GM12864 (cell line): ENCODE results near the gene LMNB1.
A peak's percentile ranks its signal among the peaks of the same experiment; 100 is the strongest.
"Not testable (repeated sequence)": the region's sequence is repeated elsewhere in the genome, so short reads cannot be mapped to it uniquely, and the experiment has no call there.

Experiments used
- DNase-seq: peaks from one replicate; pipeline ENCODE4 v3.0.0-alpha.2; 2011; ENCODE audit warnings: low read depth
- H3K4me3 ChIP-seq: 2 replicates; pipeline ENCODE4 v1.5.1; 2011; ENCODE audit warnings: mild to moderate bottlenecking, low read depth, low read length, control low read depth
- TF ChIP-seq, protein P1 (sequence below): IDR thresholded peaks from 2 replicates; pipeline ENCODE4 v1.5.1; 2011; ENCODE audit warnings: low read depth, mild to moderate bottlenecking, moderate library complexity, low read length, control low read depth, inconsistent platforms; ENCODE audit errors: missing control alignments

Gene LMNB1

DNA sequence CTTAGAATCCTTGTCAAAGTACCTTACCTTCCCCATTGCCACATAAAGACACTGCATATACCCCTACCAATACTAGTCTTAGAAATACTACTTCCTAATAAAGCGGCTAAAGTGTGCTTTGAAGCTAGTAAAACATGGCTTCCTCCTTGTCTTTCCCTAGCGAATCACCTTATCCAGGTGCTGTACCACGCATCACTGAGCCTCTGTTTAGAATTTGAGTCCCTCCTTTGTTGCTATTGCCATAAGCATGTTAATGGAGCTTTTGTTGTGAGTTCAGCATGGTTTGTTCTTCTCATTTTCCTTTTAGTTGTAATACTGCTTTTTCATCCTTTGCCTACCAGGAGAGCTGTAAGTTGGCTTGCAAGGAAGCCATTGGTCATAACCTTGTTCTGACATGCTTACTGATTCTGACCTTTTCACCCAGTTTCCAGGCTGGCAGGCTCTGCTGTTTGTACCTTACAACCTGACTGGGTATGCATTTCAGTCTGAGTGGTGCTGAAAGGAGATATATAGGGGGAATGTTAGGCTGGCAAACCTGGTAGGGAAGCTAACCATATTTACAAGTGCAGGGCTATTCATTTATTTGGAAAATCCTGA, 49.8 kb downstream of the LMNB1 start:
- no peak overlapping the region for H3K4me3 ChIP-seq
- TF ChIP-seq, protein P1, sequence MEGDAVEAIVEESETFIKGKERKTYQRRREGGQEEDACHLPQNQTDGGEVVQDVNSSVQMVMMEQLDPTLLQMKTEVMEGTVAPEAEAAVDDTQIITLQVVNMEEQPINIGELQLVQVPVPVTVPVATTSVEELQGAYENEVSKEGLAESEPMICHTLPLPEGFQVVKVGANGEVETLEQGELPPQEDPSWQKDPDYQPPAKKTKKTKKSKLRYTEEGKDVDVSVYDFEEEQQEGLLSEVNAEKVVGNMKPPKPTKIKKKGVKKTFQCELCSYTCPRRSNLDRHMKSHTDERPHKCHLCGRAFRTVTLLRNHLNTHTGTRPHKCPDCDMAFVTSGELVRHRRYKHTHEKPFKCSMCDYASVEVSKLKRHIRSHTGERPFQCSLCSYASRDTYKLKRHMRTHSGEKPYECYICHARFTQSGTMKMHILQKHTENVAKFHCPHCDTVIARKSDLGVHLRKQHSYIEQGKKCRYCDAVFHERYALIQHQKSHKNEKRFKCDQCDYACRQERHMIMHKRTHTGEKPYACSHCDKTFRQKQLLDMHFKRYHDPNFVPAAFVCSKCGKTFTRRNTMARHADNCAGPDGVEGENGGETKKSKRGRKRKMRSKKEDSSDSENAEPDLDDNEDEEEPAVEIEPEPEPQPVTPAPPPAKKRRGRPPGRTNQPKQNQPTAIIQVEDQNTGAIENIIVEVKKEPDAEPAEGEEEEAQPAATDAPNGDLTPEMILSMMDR, result no peak
- DNase-seq, result no peak

DNA sequence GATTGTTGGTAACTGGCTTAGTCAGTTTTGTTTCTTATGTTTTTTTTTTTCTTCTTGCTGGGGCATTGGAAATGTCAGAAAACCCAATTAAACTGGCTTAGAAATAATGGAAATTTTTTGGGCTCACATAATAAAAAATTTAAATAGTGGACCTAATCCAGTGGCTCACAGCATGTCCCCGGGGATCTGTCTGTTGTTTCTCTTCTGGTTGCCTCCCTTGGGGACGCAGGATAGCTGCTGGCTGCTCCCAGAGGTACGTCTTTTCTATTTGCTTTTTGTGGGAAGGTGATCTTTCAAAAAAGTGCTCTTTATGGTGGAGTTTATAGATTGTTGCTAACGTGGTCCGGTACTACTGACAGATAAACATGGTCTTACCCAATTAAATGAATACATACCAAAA, 52.2 kb downstream of the LMNB1 start:
- no peak overlapping the region for H3K4me3 ChIP-seq
- TF ChIP-seq, protein P1, result no peak
- DNase-seq, result no peak

DNA sequence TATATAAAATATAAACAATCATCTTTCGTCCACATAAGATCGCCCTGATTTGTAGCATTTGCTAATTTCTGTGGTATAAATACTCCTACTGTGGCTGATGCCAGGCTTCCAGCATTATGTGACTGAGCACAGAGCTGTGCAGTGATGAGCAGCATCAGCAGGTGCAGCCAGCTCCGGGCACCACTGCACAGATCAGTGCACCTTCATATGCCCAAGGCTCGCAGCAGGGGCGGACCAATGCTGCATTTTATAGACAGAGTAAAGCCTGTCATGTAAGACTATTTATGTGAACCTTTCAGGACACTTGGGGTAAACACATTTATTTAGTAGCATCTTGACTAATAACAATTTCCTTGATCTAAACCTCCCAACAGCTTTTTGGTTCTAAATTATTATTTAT, 53.1 kb downstream of the LMNB1 start:
- DNase-seq, result no peak
- no peak overlapping the region for H3K4me3 ChIP-seq
- TF ChIP-seq, protein P1, result no peak

DNA sequence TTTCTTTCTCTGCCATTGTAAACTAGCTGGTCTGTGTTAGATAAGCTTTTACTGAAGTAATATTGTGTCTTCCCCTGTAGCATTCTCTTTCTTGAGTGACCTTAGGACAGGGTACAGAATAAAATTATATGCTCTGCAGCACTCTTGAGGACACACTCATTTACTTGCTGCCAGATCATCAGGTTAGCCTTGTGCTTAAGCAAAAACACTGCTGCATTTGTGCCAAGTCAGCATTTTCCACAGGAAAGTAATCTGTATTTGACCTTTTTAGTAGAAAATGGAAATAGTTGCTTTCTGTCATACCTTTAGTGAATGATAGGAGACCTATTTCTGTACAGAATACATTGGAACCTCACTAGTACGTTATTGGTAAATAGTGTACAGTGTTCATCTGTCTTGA, 54.2 kb downstream of the LMNB1 start:
- DNase-seq, result no peak
- TF ChIP-seq, protein P1, result no peak
- H3K4me3 ChIP-seq, result no peak overlapping the region

DNA sequence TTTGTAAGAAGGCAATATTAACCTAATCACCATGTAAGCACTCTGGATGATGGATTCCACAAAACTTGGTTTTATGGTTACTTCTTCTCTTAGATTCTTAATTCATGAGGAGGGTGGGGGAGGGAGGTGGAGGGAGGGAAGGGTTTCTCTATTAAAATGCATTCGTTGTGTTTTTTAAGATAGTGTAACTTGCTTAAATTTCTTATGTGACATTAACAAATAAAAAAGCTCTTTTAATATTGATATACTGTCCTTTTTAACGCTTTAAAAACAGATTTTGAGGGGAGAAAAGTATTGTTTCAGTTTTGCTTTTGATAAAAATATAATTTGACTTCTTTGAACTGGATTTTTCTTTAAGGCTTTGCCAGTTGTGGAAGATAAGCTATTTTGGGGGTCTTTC, 59.8 kb downstream of the LMNB1 start:
- no peak overlapping the region for H3K4me3 ChIP-seq
- TF ChIP-seq, protein P1, result no peak
- no peak for DNase-seq

DNA sequence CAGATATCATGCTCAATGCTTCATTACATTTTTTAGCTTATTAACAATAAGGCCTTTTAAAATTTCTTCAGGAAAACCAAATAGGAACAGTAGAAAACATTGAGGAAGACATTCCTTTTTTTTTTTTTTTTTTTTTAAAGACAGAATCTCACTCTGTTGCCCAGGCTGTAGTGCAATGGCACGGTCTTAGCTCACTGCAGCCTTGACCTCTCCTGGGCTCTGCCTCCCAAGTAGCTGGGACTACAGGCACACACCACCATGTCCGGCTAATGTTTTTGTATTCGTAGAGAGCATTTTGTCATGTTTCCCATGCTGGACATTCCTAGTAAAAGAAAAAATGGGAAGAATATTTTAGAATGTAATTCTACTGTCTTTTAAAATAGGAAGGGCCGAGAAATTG, 60.3 kb downstream of the LMNB1 start:
- TF ChIP-seq, protein P1, result no peak
- no peak overlapping the region for H3K4me3 ChIP-seq
- DNase-seq, result no peak

DNA sequence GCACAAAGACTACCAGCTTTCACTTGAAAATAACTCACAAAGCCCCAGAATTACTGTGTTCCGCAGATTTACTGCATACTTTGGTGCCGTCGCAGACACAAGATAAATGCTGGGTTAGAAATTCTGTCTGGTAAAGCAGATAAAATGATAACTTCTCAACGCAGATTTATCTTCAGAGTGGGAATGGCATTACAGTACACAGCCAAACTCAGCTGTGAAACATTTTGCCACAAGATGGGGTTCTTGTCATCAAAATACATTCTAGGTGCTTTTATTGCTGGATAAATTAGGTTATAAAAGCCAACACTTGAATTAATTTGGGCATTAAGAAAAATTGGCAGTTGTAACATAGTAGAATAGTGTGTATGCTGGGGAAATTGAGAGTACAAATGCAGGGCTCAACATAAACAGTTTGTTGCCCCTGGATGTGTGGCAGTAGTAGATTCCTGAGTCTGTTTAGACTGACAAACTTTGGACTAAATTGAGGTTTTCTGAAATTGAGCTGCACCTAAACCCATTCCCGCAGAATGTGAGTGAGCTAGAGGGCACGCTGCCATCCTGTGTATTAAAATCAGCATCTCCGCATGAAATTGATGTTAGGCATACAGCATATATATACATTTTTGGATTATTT, 61.1 kb downstream of the LMNB1 start:
- H3K4me3 ChIP-seq, result no peak overlapping the region
- TF ChIP-seq, protein P1, result no peak
- DNase-seq, result no peak

DNA sequence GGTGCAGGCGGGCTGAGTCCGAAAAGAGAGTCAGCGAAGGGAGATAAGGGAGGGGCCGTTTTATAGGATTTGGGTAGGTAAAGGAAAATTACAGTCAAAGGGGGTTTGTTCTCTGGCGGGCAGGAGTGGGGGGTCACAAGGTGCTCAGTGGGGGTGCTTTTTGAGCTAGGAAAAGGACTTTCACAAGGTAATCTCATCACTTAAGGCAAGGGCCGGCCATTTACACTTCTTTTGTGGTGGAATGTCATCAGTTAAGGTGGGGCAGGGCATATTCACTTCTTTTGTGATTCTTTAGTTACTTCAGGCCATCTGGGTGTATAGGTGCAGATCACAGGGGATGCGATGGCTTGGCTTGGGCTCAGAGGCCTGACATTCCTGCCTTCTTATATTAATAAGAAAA, 62.5 kb downstream of the LMNB1 start:
- not testable (repeated sequence) for DNase-seq, H3K4me3 ChIP-seq

DNA sequence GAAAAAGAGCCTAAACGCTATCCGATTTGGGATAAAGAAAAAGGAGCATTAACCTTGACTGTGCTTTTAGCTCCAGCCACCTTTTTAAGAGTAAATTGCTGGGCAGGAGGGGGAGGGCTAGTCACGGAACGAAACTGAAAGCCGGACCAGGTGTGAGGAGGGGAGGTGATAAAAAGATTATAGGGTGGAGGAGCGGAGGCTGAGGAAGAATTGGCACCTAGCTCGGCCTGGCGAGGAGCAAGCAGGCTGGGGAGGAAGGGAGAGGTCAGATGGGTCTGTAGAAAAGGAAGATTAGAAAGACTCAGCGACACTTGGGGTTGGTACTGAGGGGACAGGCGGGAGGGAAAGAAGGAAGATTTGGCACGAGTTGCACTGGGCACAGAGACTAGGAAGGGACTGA, 66.4 kb downstream of the LMNB1 start:
- not testable (repeated sequence) for H3K4me3 ChIP-seq, DNase-seq

DNA sequence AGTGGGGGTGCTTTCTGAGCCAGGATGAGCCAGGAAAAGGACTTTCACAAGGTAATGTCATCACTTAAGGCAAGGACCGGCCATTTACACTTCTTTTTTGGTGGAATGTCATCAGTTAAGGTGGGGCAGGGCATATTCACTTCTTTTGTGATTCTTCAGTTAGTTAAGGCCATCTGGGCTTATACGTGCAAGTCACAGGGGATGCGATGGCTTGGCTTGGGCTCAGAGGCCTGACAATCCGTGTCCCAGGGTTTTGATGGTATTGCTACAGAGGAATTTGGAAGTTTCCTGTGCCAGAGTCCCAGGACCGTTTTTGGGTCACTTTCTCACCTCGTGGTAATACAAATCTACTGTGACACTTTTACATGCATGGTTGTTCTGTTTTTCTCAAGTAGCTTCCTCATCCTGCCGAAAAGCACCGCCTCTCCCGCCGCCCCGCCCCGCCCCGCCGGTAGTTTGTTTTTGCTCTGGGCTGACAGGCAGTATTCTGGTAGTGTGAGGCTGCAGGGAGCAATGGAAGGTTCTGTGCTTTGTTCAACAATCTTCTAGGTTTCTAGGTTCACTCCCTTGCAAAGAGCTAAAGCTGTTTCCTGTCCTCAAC, 68.6 kb downstream of the LMNB1 start:
- DNase-seq, result peak; percentile 10
- not testable (repeated sequence) for H3K4me3 ChIP-seq
